Measurements from ENCODE around the gene RYK.
"Not testable (repeated sequence)": the region's sequence is repeated elsewhere in the genome, so short reads cannot be mapped to it uniquely, and the experiment has no call there.

Gene RYK

GRCh38 chr3:134250717-134251220, at the start of gene RYK:
Gene RYK, minus strand, starts transcription at chr3:134250859. Its CDS starts 205 bp downstream, at chr3:134250654.
- DNase-seq (ENCODE audit: low read depth) = peak; percentile 50

- no peak for DNase-seq (ENCODE audit: low read depth)
Measured at GRCh38 chr3:134299888-134300206, 49.2 kb upstream of the RYK start.

- no peak for DNase-seq (ENCODE audit: low read depth)
Measured at GRCh38 chr3:134299185-134299887, 48.7 kb upstream of the RYK start.

DNA sequence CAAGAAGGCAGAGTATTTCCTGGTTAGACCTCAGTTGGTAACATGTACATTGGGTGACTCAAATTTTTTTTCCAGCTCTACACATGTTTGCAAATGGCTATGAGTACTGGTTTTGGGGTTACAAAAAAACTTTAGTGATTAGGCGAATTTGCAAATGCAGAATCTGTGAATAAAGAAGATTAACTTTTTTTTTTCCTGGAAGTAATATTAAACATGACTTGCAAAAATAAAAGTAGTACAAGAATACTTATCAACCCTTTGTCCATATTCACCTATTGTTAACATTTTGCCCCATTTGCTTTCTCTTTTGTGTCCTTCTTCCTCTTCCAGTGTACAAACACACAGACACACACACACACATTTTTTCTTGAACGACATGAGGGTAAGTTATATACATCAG, 47.6 kb upstream of the RYK start:
- DNase-seq (ENCODE audit: low read depth) = no peak

- DNase-seq (ENCODE audit: low read depth) = no peak
Measured at GRCh38 chr3:134296616-134297015, 46.0 kb upstream of the RYK start.

DNA sequence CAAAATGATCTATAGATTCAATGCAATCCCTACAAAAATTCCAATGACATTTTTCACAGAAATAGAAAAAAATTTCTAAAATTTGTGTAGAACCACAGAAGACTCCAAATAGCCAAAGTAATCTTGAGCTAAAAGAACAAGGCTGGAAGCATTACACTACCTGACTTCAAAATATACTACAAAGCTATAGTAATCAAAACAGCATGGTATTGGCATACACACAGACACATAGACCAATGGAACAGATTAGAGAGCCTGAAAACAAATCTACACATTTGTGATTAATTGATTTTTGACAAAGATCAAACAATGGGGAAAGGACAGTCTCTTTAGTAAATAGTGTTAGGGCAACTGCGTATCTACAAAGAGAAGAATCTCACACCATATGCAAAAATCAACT, 45.3 kb upstream of the RYK start:
- no peak for DNase-seq (ENCODE audit: low read depth)

- peak; percentile 26 for DNase-seq (ENCODE audit: low read depth)
Measured at GRCh38 chr3:134294302-134295280, 43.9 kb upstream of the RYK start.

- DNase-seq (ENCODE audit: low read depth) = no peak
Measured at GRCh38 chr3:134291319-134292254, 40.9 kb upstream of the RYK start.

DNA sequence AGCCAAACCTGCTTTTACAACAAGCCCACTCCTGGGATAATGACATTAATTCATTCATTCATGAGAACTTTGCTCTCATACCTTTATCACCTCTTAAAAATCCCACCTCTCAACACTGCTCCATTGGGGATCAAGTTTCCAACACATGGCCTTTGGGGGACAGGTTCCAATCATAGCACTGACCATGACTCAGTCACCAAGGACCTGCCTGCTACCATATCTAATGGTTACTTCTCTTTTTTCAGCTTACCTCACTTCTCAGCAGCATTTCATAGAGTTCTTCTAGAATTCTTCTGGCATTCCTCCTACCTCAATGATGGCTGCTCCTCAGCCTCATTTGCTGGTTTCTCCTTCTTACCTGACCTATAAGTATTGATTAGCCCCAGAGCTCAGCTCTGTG, 36.9 kb upstream of the RYK start:
- DNase-seq (ENCODE audit: low read depth) = no peak

DNA sequence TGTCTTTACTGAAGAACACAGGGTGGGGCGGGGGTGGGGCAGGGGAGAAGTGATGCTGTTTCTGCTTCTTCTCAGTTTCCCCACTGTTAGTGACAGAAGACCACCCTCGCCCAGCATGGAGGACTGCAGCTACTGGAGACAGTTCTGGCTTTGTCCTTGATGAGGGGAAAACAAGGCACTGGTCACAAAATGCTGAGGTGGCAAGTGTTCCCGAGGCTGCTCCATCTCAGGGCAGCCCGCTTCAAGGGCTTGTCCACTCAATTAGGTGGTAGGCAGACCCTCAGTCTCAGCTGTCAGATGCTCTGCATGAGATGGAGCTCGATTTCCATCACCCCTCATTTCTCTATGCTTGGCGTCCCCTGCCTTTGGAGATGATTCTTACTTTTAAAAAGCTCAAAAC, 33.8 kb upstream of the RYK start:
- no peak for DNase-seq (ENCODE audit: low read depth)

- DNase-seq (ENCODE audit: low read depth) = no peak
Measured at GRCh38 chr3:134282659-134283047, 32.0 kb upstream of the RYK start.

GRCh38 chr3:134281912-134282658, 31.4 kb upstream of the RYK start:
- no peak for DNase-seq (ENCODE audit: low read depth)

DNA sequence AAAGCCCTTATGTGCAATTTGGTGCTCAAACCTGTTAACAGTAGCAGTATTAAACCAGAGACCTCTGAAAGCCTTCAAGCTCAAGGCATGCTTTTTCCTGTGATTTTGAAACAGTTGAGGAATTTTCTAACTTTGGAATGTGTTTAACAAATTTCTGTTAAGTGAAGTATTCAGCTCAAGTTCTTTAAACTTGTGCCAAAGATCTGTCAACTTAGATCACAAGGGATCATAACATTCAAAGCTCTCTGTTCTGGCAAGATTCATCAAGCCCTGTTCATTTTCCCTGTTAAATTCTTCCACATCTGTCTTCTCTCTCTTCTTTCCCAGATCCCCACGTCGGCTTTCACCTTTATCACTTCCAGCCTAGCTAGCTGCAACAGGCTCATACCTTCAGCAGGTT, 28.8 kb upstream of the RYK start:
- no peak for DNase-seq (ENCODE audit: low read depth)

DNA sequence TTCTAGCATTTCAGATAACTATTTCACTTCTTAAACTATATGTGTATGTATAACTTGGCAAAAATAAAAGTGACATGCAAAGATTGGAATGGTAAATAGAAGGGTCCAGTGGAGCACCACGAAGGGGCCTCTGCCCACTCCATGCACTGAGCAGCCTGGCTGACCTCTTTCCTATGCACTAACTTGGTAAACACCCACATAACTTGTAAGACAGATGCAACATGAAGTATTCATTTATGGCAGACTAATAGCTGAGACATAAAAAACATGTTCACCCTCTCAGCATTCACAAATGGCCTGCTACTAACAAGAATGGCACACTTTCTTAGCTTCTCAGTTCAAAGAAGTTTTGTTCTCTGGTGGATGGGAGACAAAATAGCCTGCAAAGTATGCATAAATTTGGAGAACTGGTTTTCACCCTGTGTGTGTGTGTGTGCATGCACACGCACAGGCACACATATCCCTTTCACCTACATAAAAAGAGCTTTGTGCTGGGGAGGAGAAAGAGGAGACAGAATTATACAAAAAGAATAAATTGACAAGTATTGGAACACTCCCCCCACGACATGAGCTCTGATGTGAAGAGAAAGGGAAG, 26.5 kb upstream of the RYK start:
- DNase-seq (ENCODE audit: low read depth) = no peak

DNA sequence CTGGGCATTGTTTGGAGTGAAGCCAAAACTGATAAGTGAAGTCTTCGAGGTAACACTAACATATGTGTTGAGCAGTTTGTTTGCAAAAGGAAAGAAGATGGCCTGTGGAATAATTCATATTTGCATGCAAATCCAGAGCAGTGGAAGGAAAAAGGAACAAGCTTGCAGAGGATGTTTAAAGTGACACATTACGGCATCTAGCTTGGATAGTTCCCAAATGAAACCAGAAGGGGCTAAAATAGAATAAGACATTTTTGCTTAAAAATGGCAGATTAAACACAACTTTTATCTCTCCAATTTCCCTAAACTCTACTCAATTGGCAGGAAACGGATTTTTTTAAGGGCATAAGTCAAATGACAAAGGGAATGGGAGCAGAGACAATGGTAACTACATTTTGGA, 25.4 kb upstream of the RYK start:
- no peak for DNase-seq (ENCODE audit: low read depth)

GRCh38 chr3:134275110-134275509, 24.5 kb upstream of the RYK start:
- not testable (repeated sequence) for DNase-seq (ENCODE audit: low read depth)

- no peak for DNase-seq (ENCODE audit: low read depth)
Measured at GRCh38 chr3:134274571-134274970, 23.9 kb upstream of the RYK start.

GRCh38 chr3:134267996-134268395, 17.3 kb upstream of the RYK start:
- DNase-seq (ENCODE audit: low read depth) = no peak

GRCh38 chr3:134260987-134261386, 10.3 kb upstream of the RYK start:
- DNase-seq (ENCODE audit: low read depth) = no peak

DNA sequence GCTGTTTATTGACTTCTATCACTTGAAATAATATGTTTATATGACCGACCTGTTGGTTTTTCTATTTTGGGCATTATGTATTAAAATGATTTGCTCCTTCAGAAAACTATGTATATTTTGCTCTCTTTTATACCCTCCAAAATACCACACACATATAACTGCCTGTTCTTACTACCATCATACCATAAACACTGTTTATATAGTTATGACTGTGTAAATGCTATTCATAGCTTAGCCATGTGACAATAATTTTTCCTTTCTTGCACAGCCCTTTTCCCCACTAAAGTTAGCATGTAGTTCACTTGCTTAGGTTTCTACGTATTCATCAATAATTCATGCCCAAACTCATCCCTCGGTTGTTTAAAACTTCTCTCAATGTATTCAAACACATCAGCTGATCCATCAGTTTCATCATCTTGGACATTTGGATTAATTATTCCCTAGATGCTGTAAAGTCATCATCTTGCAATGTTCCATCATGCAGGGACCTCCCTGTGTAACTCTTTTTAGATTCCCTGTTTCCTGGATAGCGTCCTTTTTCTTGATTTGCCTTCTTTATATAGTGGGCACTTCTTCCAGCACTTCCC, 8.2 kb upstream of the RYK start:
- no peak for DNase-seq (ENCODE audit: low read depth)

DNA sequence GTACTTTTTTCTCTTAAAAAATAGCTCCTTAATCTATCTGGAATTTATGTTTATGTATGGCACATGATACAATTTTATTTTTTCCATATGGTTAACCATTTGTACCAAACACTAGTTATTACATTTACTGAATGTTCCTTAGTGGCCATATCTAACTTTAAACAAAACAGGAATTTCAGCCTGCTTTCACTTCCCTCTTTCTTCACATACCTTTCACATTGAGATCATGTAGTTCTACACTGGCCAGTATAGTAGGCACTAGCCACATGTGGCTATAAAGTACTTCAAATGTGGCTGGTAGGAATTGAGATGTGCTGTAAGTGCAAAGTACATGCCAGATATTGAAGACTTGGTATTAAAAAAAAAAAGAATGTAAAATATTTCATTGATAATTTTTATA, 4.7 kb upstream of the RYK start:
- DNase-seq (ENCODE audit: low read depth) = no peak
